ENCODE data around the gene RAD18. TPM values are rescaled to one million over a fixed set of nuclear protein-coding genes. Genes with fewer than 3 reads are reported as not detected.
A peak's percentile ranks its signal among the peaks of the same experiment; 100 is the strongest.

Gene RAD18
- total RNA-seq, 2 donors from 2014 or later: 44.5 to 51.7 TPM

- Mint-ChIP-seq H3K9me3 (peaks cover 0 to 3% of the 10 kb centered on the region in 2 donors), H3K27me3 (ENCODE audit: low read depth) (no peaks in the 10 kb centered on the region), H3K36me3 (ENCODE audit: insufficient read depth in 2 of 2) (no peaks in the 10 kb centered on the region), H3K27ac (peak overlapping the region; percentile 55), H3K4me3 (no peak overlapping the region), H3K4me1 (ENCODE audit: low read depth) (no peaks in the 10 kb centered on the region)
- ATAC-seq (replicated peaks in 1 of 2) (no peak), DNase-seq (no peak)
These were observed 19.2 kb upstream of the RAD18 start for GRCh38 chr3:8982509-8982908.

GRCh38 chr3:8981700-8982099, 18.4 kb upstream of the RAD18 start:
- Mint-ChIP-seq H3K4me3 (no peak overlapping the region), H3K36me3 (ENCODE audit: insufficient read depth in 2 of 2) (no peaks in the 10 kb centered on the region), H3K9me3 (peaks cover 0 to 3% of the 10 kb centered on the region in 2 donors), H3K27me3 (ENCODE audit: low read depth) (no peaks in the 10 kb centered on the region), H3K27ac (no peak overlapping the region), H3K4me1 (ENCODE audit: low read depth) (no peaks in the 10 kb centered on the region)
- DNase-seq (no peak), ATAC-seq (replicated peaks in 1 of 2) (no peak)

GRCh38 chr3:8981296-8981695, 18.0 kb upstream of the RAD18 start:
- Mint-ChIP-seq H3K27ac (no peak overlapping the region), H3K36me3 (ENCODE audit: insufficient read depth in 2 of 2) (no peaks in the 10 kb centered on the region), H3K27me3 (ENCODE audit: low read depth) (no peaks in the 10 kb centered on the region)

GRCh38 chr3:8980756-8981257, 17.5 kb upstream of the RAD18 start:
- Mint-ChIP-seq H3K27ac (no peak overlapping the region), H3K36me3 (ENCODE audit: insufficient read depth in 2 of 2) (no peaks in the 10 kb centered on the region), H3K4me3 (no peak overlapping the region), H3K27me3 (ENCODE audit: low read depth) (no peaks in the 10 kb centered on the region), H3K9me3 (peaks cover 0 to 3% of the 10 kb centered on the region in 2 donors), H3K4me1 (ENCODE audit: low read depth) (no peaks in the 10 kb centered on the region)
- ATAC-seq (replicated peaks in 1 of 2): no peak
- no peak for DNase-seq

More at GRCh38 chr3:8981296-8981695, 18.0 kb upstream of the RAD18 start:
- no peak for ATAC-seq (replicated peaks in 1 of 2)
- DNase-seq: no peak
- no peak overlapping the region for H3K4me3 Mint-ChIP-seq
- peaks cover 0 to 3% of the 10 kb centered on the region in 2 donors for H3K9me3 Mint-ChIP-seq
- no peaks in the 10 kb centered on the region for H3K4me1 Mint-ChIP-seq (ENCODE audit: low read depth)

- ATAC-seq (replicated peaks in 1 of 2) (no peak), DNase-seq (no peak)
- Mint-ChIP-seq H3K27ac (no peak overlapping the region), H3K9me3 (peaks cover 0 to 3% of the 10 kb centered on the region in 2 donors), H3K4me3 (no peak overlapping the region), H3K4me1 (ENCODE audit: low read depth) (no peaks in the 10 kb centered on the region), H3K27me3 (ENCODE audit: low read depth) (no peaks in the 10 kb centered on the region), H3K36me3 (ENCODE audit: insufficient read depth in 2 of 2) (no peaks in the 10 kb centered on the region)
These were observed 16.0 kb upstream of the RAD18 start for GRCh38 chr3:8979262-8979661.

- ATAC-seq (replicated peaks in 1 of 2): no peak
- Mint-ChIP-seq H3K27me3 (ENCODE audit: low read depth) (no peaks in the 10 kb centered on the region), H3K27ac (no peak overlapping the region), H3K4me1 (ENCODE audit: low read depth) (no peaks in the 10 kb centered on the region), H3K4me3 (no peak overlapping the region), H3K9me3 (peaks cover 0 to 3% of the 10 kb centered on the region in 2 donors), H3K36me3 (ENCODE audit: insufficient read depth in 2 of 2) (no peaks in the 10 kb centered on the region)
- no peak for DNase-seq
These were observed 15.3 kb upstream of the RAD18 start for GRCh38 chr3:8978551-8978950.

GRCh38 chr3:8976540-8977182, 13.4 kb upstream of the RAD18 start:
- no peak overlapping the region for H3K4me3 Mint-ChIP-seq
- no peaks in the 10 kb centered on the region for H3K36me3 Mint-ChIP-seq (ENCODE audit: insufficient read depth in 2 of 2)
- no peaks in the 10 kb centered on the region for H3K4me1 Mint-ChIP-seq (ENCODE audit: low read depth)
- H3K9me3 Mint-ChIP-seq: peaks cover 0 to 3% of the 10 kb centered on the region in 2 donors
- ATAC-seq (replicated peaks in 1 of 2) (no peak), DNase-seq (no peak)
- H3K27me3 Mint-ChIP-seq (ENCODE audit: low read depth): no peaks in the 10 kb centered on the region
- H3K27ac Mint-ChIP-seq: no peak overlapping the region

- Mint-ChIP-seq H3K4me1 (ENCODE audit: low read depth) (peaks cover 6% of the 10 kb centered on the region), H3K36me3 (ENCODE audit: insufficient read depth in 2 of 2) (no peaks in the 10 kb centered on the region), H3K9me3 (peaks cover 0 to 3% of the 10 kb centered on the region in 2 donors), H3K27ac (no peak overlapping the region), H3K27me3 (ENCODE audit: low read depth) (no peaks in the 10 kb centered on the region), H3K4me3 (no peak overlapping the region)
- ATAC-seq (replicated peaks in 1 of 2) (no peak), DNase-seq (no peak)
These were observed 12.1 kb upstream of the RAD18 start for GRCh38 chr3:8975081-8976020.

- no peak overlapping the region for H3K4me3 Mint-ChIP-seq
- no peaks in the 10 kb centered on the region for H3K36me3 Mint-ChIP-seq (ENCODE audit: insufficient read depth in 2 of 2)
- no peak for DNase-seq
- peaks cover 6% of the 10 kb centered on the region for H3K4me1 Mint-ChIP-seq (ENCODE audit: low read depth)
- no peaks in the 10 kb centered on the region for H3K27me3 Mint-ChIP-seq (ENCODE audit: low read depth)
- peaks cover 0 to 3% of the 10 kb centered on the region in 2 donors for H3K9me3 Mint-ChIP-seq
- ATAC-seq (replicated peaks in 1 of 2): no peak
- no peak overlapping the region for H3K27ac Mint-ChIP-seq
These were observed 11.2 kb upstream of the RAD18 start for GRCh38 chr3:8974458-8974857.

GRCh38 chr3:8972639-8973038, 9.4 kb upstream of the RAD18 start:
- ATAC-seq (replicated peaks in 1 of 2): no peak
- H3K27ac Mint-ChIP-seq: no peak overlapping the region
- no peak for DNase-seq
- peaks cover 6% of the 10 kb centered on the region for H3K4me1 Mint-ChIP-seq (ENCODE audit: low read depth)
- H3K4me3 Mint-ChIP-seq: no peak overlapping the region
- H3K36me3 Mint-ChIP-seq (ENCODE audit: insufficient read depth in 2 of 2): no peaks in the 10 kb centered on the region
- H3K27me3 Mint-ChIP-seq (ENCODE audit: low read depth): peaks cover 10% of the 10 kb centered on the region
- H3K9me3 Mint-ChIP-seq: no peaks in the 10 kb centered on the region

GRCh38 chr3:8970971-8971589, 7.8 kb upstream of the RAD18 start:
- H3K27me3 Mint-ChIP-seq (ENCODE audit: low read depth): peaks cover 10% of the 10 kb centered on the region
- peak overlapping the region in 1 of 2 donors; percentile 24 for H3K4me3 Mint-ChIP-seq
- H3K36me3 Mint-ChIP-seq (ENCODE audit: insufficient read depth in 2 of 2): no peaks in the 10 kb centered on the region
- H3K4me1 Mint-ChIP-seq (ENCODE audit: low read depth): peaks cover 6% of the 10 kb centered on the region
- H3K27ac Mint-ChIP-seq: no peak overlapping the region
- no peaks in the 10 kb centered on the region for H3K9me3 Mint-ChIP-seq
- ATAC-seq (replicated peaks in 1 of 2) (peak; percentile 62 to 77), DNase-seq (peak; percentile 69 to 77)

- H3K36me3 Mint-ChIP-seq (ENCODE audit: insufficient read depth in 2 of 2): no peaks in the 10 kb centered on the region
- H3K4me3 Mint-ChIP-seq: no peak overlapping the region
- no peak overlapping the region for H3K27ac Mint-ChIP-seq
- peaks cover 10% of the 10 kb centered on the region for H3K27me3 Mint-ChIP-seq (ENCODE audit: low read depth)
- peaks cover 6% of the 10 kb centered on the region for H3K4me1 Mint-ChIP-seq (ENCODE audit: low read depth)
- no peaks in the 10 kb centered on the region for H3K9me3 Mint-ChIP-seq
- no peak for DNase-seq
- ATAC-seq (replicated peaks in 1 of 2): no peak
These were observed 6.0 kb upstream of the RAD18 start for GRCh38 chr3:8969241-8969640.

GRCh38 chr3:8968375-8968882, 5.2 kb upstream of the RAD18 start:
- Mint-ChIP-seq H3K4me1 (ENCODE audit: low read depth) (peaks cover 9% of the 10 kb centered on the region), H3K27me3 (ENCODE audit: low read depth) (peaks cover 10% of the 10 kb centered on the region), H3K36me3 (ENCODE audit: insufficient read depth in 2 of 2) (no peaks in the 10 kb centered on the region), H3K4me3 (no peak overlapping the region), H3K9me3 (no peaks in the 10 kb centered on the region), H3K27ac (no peak overlapping the region)
- no peak for ATAC-seq (replicated peaks in 1 of 2)
- DNase-seq: no peak
